AG04449 (cell line): ENCODE results near the gene USP6.
"Not testable (repeated sequence)": the region's sequence is repeated elsewhere in the genome, so short reads cannot be mapped to it uniquely, and the experiment has no call there.

Source experiments
- CTCF ChIA-PET: fragments of 350-600 bp; formaldehyde crosslinking; extraction: SDS; loops from one replicate; lab custom pipeline; 2021; ENCODE audit warnings: antibody characterized with exemption; lab: Yijun Ruan, JAX
- POLR2A ChIA-PET: fragments of 400-600, 350-600 bp; formaldehyde crosslinking; extraction: SDS; loops from one replicate; lab custom pipeline; 2020; ENCODE audit warnings: antibody characterized with exemption, inconsistent platforms; lab: Yijun Ruan, JAX
- DNase-seq: peaks from one replicate; pipeline ENCODE4 v3.0.0-alpha.2; 2010; ENCODE audit warnings: low read depth, low spot score
- H3K4me3 ChIP-seq: 2 replicates; pipeline ENCODE4 v1.5.1; 2011; ENCODE audit warnings: low read depth, mild to moderate bottlenecking, control low read depth, low read length
- CTCF ChIP-seq: IDR thresholded peaks from one replicate; pipeline ENCODE4 v1.5.1; 2011; ENCODE audit warnings: mild to moderate bottlenecking, moderate library complexity, low read length, control low read depth, inconsistent platforms; ENCODE audit not compliant: insufficient read depth; ENCODE audit errors: missing control alignments

Gene USP6

GRCh38 chr17:5127910-5128309 is 12.1 kb downstream of the USP6 start:
- DNase-seq: no peak
- POLR2A ChIA-PET: no interaction called here
- no peak for TF ChIP-seq CTCF
- no peak overlapping the region for H3K4me3 ChIP-seq
- CTCF ChIA-PET: no interaction called here

- POLR2A ChIA-PET, CTCF ChIA-PET, H3K4me3 ChIP-seq, DNase-seq: not testable (repeated sequence)
Observed at GRCh38 chr17:5128387-5128786, 12.6 kb downstream of the USP6 start.

DNA sequence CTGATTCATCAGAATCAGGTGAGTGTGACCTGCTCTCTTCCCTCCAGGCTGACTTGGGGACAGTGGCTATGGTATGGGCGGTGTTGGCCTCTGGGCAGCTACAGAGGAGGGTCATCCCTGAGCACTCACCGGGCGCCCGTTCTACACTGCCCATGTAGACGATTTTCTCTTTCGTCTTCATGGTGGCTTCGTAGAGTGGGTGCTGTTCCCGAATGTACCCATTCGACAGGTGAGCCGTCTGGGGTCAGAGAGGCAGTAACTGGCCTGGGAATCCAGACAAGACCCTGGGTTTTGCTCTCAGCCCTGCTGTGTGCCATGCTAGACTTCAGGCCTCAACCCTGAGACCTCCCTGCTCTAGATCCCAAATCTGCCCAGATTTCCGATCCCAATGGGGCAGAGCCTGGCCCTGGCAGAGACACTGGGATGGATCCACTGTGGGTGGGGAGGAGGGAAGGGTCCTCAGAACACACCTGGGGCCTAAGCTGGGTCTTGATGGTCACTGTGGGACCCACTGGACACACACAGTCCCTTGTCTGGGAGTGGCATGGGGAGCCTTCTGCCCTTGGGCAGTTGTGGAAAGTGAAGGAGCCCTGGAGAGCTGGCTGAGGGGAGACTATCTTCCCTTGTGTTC is 13.2 kb downstream of the USP6 start:
- CTCF ChIA-PET: no interaction called here

GRCh38 chr17:5129770-5130169 is 13.9 kb downstream of the USP6 start:
- DNase-seq, H3K4me3 ChIP-seq, CTCF ChIA-PET, POLR2A ChIA-PET: not testable (repeated sequence)

More for the DNA sequence above, 13.2 kb downstream of the USP6 start:
- POLR2A ChIA-PET: no interaction called here
- H3K4me3 ChIP-seq: no peak overlapping the region
- no peak for DNase-seq
- TF ChIP-seq CTCF: no peak

DNA sequence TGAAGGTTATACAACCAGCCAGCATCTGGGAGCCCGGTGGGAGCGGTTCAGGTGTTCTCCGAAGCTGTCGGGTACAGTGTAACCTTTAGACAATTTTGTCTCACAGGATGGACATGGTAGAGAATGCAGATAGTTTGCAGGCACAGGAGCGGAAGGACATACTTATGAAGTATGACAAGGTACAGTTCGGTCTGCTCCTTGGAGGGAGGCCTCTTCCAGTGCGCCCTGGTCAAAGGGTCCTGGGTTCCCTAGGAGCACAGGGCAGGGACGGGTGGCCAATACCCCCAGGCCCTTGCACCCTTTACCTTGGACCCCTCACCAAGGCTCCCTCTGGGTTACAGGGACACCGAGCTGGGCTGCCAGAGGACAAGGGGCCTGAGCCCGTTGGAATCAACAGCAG is 14.4 kb downstream of the USP6 start:
- POLR2A ChIA-PET, CTCF ChIA-PET, H3K4me3 ChIP-seq: not testable (repeated sequence)

DNA sequence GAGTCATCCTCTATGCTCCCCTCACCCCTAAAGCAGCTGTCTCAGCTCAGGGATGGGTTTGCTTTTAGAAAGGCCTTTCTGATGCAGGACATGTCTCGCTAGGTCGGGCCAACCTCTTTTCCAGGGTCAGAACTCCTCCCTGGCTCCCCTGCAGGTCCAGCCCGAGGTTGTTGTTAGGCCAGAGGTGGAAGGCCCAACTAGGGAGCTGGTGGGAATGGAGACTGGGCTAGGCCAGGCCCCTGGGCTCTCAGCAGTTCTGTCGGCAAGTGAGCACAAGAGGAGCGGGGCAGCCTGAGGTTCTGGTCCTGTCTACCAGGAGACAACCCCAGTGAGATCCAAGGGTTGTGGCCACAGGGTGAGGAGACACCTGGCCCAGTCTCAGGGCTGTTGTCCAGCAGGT is 14.9 kb downstream of the USP6 start:
- CTCF ChIA-PET, DNase-seq, POLR2A ChIA-PET, H3K4me3 ChIP-seq: not testable (repeated sequence)

More for the DNA sequence above, 14.4 kb downstream of the USP6 start:
- not testable (repeated sequence) for DNase-seq

- DNase-seq: no peak
- ChIA-PET CTCF (no interaction called here), POLR2A (no interaction called here)
- H3K4me3 ChIP-seq: no peak overlapping the region
- no peak for TF ChIP-seq CTCF
Observed at GRCh38 chr17:5131146-5131715, 15.4 kb downstream of the USP6 start.

- POLR2A ChIA-PET, H3K4me3 ChIP-seq, DNase-seq, CTCF ChIA-PET: not testable (repeated sequence)
Observed at GRCh38 chr17:5131799-5132502, 16.1 kb downstream of the USP6 start.

DNA sequence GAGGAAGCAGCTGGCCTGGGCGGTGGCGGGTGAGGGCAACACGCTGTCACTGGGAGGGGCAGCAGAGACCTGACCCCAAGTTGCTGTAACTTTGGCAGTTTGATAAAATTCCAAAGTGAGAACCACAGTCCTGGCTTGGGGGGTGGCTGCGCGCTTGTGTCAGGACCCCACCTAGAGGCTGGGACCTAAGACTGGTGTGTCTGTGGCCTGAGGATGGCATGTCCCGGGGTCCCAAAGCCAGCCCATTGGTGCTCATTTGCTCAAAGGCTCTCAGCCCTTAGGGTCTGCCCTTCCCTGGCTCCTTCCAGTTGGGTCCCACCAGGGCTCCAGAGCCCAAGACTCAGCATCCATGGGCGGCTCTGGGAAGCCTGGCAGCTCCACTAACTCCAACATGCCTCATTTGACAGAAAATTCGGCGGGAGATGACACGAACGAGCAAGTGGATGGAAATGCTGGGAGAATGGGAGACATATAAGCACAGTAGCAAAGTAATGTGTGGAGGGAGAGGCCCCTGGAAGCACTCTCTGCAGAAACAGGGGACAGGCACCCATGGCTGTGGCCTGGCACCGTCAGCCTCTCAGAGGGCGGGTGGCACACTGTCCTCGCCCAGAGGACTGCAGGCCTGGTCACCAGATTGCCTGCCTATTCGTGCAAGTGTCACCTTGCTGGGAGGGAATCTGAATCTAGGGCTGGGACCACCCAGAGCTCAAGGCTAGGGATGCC is 16.8 kb downstream of the USP6 start:
- CTCF ChIA-PET, DNase-seq, POLR2A ChIA-PET, H3K4me3 ChIP-seq: not testable (repeated sequence)
